AML-193 (cell line): ENCODE results near the gene MR1.

ENCODE experiments used
- DNase-seq, 2 experiments: peaks; one replicate each; lab custom pipeline; 2025; lab: John Stamatoyannopoulos, UW

MR1 gene

GRCh38 chr1:181108304-181108867 is 74.6 kb downstream of the MR1 start:
- DNase-seq = no peak

- DNase-seq = no peak
Observed at GRCh38 chr1:181110013-181110412, 76.2 kb downstream of the MR1 start.
